ENCODE results near the gene ENC1. TPM values are rescaled to one million over a fixed set of nuclear protein-coding genes. Genes with fewer than 3 reads are reported as not detected.
A peak's percentile ranks its signal among the peaks of the same experiment; 100 is the strongest.
"Not testable (repeated sequence)": the region's sequence is repeated elsewhere in the genome, so short reads cannot be mapped to it uniquely, and the experiment has no call there.

ENC1 gene
- polyA plus RNA-seq, 1 donor (not counting 4 experiments of a cell fraction or from before 2014, with no cell fraction given): 68.1 TPM

GRCh38 chr5:74679966-74680365 is 39.4 kb upstream of the ENC1 start:
- dilution Hi-C loops (cut with MboI; ENCODE audit: extremely low pct_ligation_motif_present, low sequenced_read_pairs): no loop called here
- Histone ChIP-seq H4K20me1 (ENCODE audit: control insufficient read depth, extremely low read depth, insufficient read depth, low read length) (no peaks in the 10 kb centered on the region), H2AFZ (ENCODE audit: control insufficient read depth, low read length) (no peak overlapping the region), H3K9ac (ENCODE audit: control insufficient read depth, extremely low read depth, insufficient read depth, low read length) (no peak overlapping the region), H3K79me2 (ENCODE audit: control insufficient read depth, insufficient read depth, low read length) (no peaks in the 10 kb centered on the region), H3K9me3 (ENCODE audit: control insufficient read depth, low read depth, low read length) (no peaks in the 10 kb centered on the region), H3K4me3 (ENCODE audit: control insufficient read depth in 2 of 3, extremely low read depth in 1 of 3, insufficient read depth in 2 of 3, low read depth in 1 of 3, low read length in 3 of 3) (no peak overlapping the region), H3K36me3 (ENCODE audit: control insufficient read depth in 2 of 2, extremely low read depth in 1 of 2, insufficient read depth in 2 of 2, low read length in 2 of 2) (no peaks in the 10 kb centered on the region), H3K4me2 (ENCODE audit: control insufficient read depth, extremely low read depth, insufficient read depth, low read depth, low read length) (no peak overlapping the region), H3K27me3 (ENCODE audit: control insufficient read depth, extremely low read depth, insufficient read depth, low read length) (no peaks in the 10 kb centered on the region), H3K9me1 (ENCODE audit: control insufficient read depth, extremely low read depth, insufficient read depth, low read length) (no peaks in the 10 kb centered on the region), H3K27ac (ENCODE audit: control insufficient read depth, insufficient read depth, low read length) (no peak overlapping the region), H3K4me1 (ENCODE audit: control insufficient read depth, extremely low read depth, insufficient read depth, low read length) (peaks cover 3% of the 10 kb centered on the region)
- TF ChIP-seq CTCF (optimal IDR thresholded peaks at IDR 0.05 in 1 of 3, IDR thresholded peaks at IDR 0.05 in 1 of 3, conservative IDR thresholded peaks at IDR 0.05 in 1 of 3; ENCODE audit: extremely low read depth in 1 of 3, insufficient read depth in 2 of 3, low read length in 3 of 3) (no peak), EZH2 (IDR thresholded peaks at IDR 0.05; ENCODE audit: low read length) (no peak)
- DNase-seq (ENCODE audit: low read depth, low spot score) (no peak), FAIRE-seq (peak; percentile 72)

GRCh38 chr5:74679300-74679699 is 38.8 kb upstream of the ENC1 start:
- H3K9me1 ChIP-seq (ENCODE audit: control insufficient read depth, extremely low read depth, insufficient read depth, low read length); H4K20me1 ChIP-seq (ENCODE audit: control insufficient read depth, extremely low read depth, insufficient read depth, low read length); H3K9ac ChIP-seq (ENCODE audit: control insufficient read depth, extremely low read depth, insufficient read depth, low read length); H3K27me3 ChIP-seq (ENCODE audit: control insufficient read depth, extremely low read depth, insufficient read depth, low read length); H3K4me3 ChIP-seq (ENCODE audit: control insufficient read depth in 2 of 3, extremely low read depth in 1 of 3, insufficient read depth in 2 of 3, low read depth in 1 of 3, low read length in 3 of 3); H3K4me2 ChIP-seq (ENCODE audit: control insufficient read depth, extremely low read depth, insufficient read depth, low read depth, low read length); H3K36me3 ChIP-seq (ENCODE audit: control insufficient read depth in 2 of 2, extremely low read depth in 1 of 2, insufficient read depth in 2 of 2, low read length in 2 of 2); H3K9me3 ChIP-seq (ENCODE audit: control insufficient read depth, low read depth, low read length); H3K4me1 ChIP-seq (ENCODE audit: control insufficient read depth, extremely low read depth, insufficient read depth, low read length); H2AFZ ChIP-seq (ENCODE audit: control insufficient read depth, low read length); H3K79me2 ChIP-seq (ENCODE audit: control insufficient read depth, insufficient read depth, low read length); dilution Hi-C loops (cut with MboI; ENCODE audit: extremely low pct_ligation_motif_present, low sequenced_read_pairs); H3K27ac ChIP-seq (ENCODE audit: control insufficient read depth, insufficient read depth, low read length); DNase-seq (ENCODE audit: low read depth, low spot score): not testable (repeated sequence)
- peak; percentile 23 for FAIRE-seq

DNA sequence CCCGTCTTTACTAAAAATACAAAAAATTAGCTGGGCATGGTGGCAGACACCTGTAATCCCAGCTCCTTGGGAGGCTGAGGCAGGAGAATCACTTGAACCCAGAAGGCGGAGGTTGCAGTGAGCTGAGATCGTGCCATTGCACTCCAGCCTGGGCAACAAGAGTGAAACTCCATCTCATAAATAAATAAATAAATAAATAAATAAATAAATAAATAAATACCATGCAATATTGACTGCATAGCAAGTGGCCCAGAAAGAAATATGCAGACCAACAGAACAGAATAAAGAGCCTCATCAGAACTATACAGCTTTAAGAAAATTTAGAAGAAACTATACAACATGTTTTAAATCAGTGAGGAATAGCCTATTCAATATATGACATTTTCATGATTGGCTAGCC is 37.6 kb upstream of the ENC1 start:
- H3K36me3 ChIP-seq (ENCODE audit: control insufficient read depth in 2 of 2, extremely low read depth in 1 of 2, insufficient read depth in 2 of 2, low read length in 2 of 2); H2AFZ ChIP-seq (ENCODE audit: control insufficient read depth, low read length); H3K4me2 ChIP-seq (ENCODE audit: control insufficient read depth, extremely low read depth, insufficient read depth, low read depth, low read length); H3K27ac ChIP-seq (ENCODE audit: control insufficient read depth, insufficient read depth, low read length); H3K9ac ChIP-seq (ENCODE audit: control insufficient read depth, extremely low read depth, insufficient read depth, low read length); dilution Hi-C loops (cut with MboI; ENCODE audit: extremely low pct_ligation_motif_present, low sequenced_read_pairs); H3K9me3 ChIP-seq (ENCODE audit: control insufficient read depth, low read depth, low read length); H3K4me3 ChIP-seq (ENCODE audit: control insufficient read depth in 2 of 3, extremely low read depth in 1 of 3, insufficient read depth in 2 of 3, low read depth in 1 of 3, low read length in 3 of 3); H3K9me1 ChIP-seq (ENCODE audit: control insufficient read depth, extremely low read depth, insufficient read depth, low read length); H4K20me1 ChIP-seq (ENCODE audit: control insufficient read depth, extremely low read depth, insufficient read depth, low read length); H3K27me3 ChIP-seq (ENCODE audit: control insufficient read depth, extremely low read depth, insufficient read depth, low read length); FAIRE-seq; DNase-seq (ENCODE audit: low read depth, low spot score); H3K79me2 ChIP-seq (ENCODE audit: control insufficient read depth, insufficient read depth, low read length): not testable (repeated sequence)
- H3K4me1 ChIP-seq (ENCODE audit: control insufficient read depth, extremely low read depth, insufficient read depth, low read length): peaks cover 10% of the 10 kb centered on the region

- dilution Hi-C loops (cut with MboI; ENCODE audit: extremely low pct_ligation_motif_present, low sequenced_read_pairs); H2AFZ ChIP-seq (ENCODE audit: control insufficient read depth, low read length): not testable (repeated sequence)
Observed at GRCh38 chr5:74676466-74676865, 35.9 kb upstream of the ENC1 start.

More at GRCh38 chr5:74676466-74676865, 35.9 kb upstream of the ENC1 start:
- H4K20me1 ChIP-seq (ENCODE audit: control insufficient read depth, extremely low read depth, insufficient read depth, low read length); H3K79me2 ChIP-seq (ENCODE audit: control insufficient read depth, insufficient read depth, low read length); DNase-seq (ENCODE audit: low read depth, low spot score); H3K27ac ChIP-seq (ENCODE audit: control insufficient read depth, insufficient read depth, low read length); H3K9me3 ChIP-seq (ENCODE audit: control insufficient read depth, low read depth, low read length); H3K4me2 ChIP-seq (ENCODE audit: control insufficient read depth, extremely low read depth, insufficient read depth, low read depth, low read length); H3K4me1 ChIP-seq (ENCODE audit: control insufficient read depth, extremely low read depth, insufficient read depth, low read length); H3K9ac ChIP-seq (ENCODE audit: control insufficient read depth, extremely low read depth, insufficient read depth, low read length); H3K9me1 ChIP-seq (ENCODE audit: control insufficient read depth, extremely low read depth, insufficient read depth, low read length); H3K27me3 ChIP-seq (ENCODE audit: control insufficient read depth, extremely low read depth, insufficient read depth, low read length); FAIRE-seq; H3K4me3 ChIP-seq (ENCODE audit: control insufficient read depth in 2 of 3, extremely low read depth in 1 of 3, insufficient read depth in 2 of 3, low read depth in 1 of 3, low read length in 3 of 3); H3K36me3 ChIP-seq (ENCODE audit: control insufficient read depth in 2 of 2, extremely low read depth in 1 of 2, insufficient read depth in 2 of 2, low read length in 2 of 2): not testable (repeated sequence)
